GM12874 (cell line): ENCODE measurements around the gene ZFYVE16.

Experiments used
- TF ChIP-seq, protein P1 (sequence below): IDR thresholded peaks from 2 replicates; pipeline ENCODE4 v1.5.1; 2011; ENCODE audit warnings: low read depth, mild to moderate bottlenecking, control low read depth, low read length, moderate library complexity; ENCODE audit not compliant: insufficient read depth

ZFYVE16 gene

GRCh38 chr5:80374188-80374587 is 33.7 kb upstream of the ZFYVE16 start:
- TF ChIP-seq, protein P1, sequence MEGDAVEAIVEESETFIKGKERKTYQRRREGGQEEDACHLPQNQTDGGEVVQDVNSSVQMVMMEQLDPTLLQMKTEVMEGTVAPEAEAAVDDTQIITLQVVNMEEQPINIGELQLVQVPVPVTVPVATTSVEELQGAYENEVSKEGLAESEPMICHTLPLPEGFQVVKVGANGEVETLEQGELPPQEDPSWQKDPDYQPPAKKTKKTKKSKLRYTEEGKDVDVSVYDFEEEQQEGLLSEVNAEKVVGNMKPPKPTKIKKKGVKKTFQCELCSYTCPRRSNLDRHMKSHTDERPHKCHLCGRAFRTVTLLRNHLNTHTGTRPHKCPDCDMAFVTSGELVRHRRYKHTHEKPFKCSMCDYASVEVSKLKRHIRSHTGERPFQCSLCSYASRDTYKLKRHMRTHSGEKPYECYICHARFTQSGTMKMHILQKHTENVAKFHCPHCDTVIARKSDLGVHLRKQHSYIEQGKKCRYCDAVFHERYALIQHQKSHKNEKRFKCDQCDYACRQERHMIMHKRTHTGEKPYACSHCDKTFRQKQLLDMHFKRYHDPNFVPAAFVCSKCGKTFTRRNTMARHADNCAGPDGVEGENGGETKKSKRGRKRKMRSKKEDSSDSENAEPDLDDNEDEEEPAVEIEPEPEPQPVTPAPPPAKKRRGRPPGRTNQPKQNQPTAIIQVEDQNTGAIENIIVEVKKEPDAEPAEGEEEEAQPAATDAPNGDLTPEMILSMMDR: no peak

DNA sequence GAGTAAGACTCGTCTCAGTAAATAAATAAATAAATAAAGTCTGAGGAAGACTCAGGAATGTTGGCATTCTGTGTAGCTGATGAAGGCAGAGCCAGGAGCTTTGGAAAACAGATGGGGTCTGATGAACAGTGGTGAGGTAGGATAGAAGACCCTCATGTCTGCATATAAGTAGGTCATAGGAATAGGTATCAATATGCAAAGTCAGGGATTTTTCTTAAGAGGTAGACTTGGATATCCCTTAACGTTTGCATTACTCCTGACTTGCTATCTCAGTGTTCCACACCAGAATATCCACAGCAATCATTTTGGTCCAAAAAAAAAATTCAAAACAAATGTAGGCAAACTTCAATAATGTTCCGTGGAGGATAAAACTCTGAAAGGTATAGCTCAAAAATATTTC is 31.3 kb upstream of the ZFYVE16 start:
- TF ChIP-seq, protein P1: no peak

GRCh38 chr5:80382488-80382887 is 25.4 kb upstream of the ZFYVE16 start:
- TF ChIP-seq, protein P1: no peak

GRCh38 chr5:80387063-80387768 is 20.6 kb upstream of the ZFYVE16 start:
- TF ChIP-seq, protein P1: no peak

DNA sequence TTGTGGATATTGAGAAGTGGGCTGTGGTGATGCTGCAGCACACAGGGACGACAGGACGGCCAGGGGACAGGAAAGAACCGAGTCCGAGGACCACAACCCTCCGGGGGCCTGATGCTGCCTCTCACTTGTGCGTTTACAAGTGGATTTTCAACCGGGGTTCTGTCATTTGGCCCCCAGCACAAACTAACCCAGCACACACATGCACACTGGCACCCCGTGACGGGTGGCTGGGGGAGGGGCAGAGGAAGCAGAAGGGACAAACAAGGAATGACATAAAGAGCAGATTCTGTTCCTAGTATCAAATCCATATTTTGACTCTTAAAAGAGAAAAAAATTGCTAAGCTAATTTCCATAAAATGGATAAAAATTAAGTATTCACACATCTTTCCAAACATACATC is 18.3 kb upstream of the ZFYVE16 start:
- TF ChIP-seq, protein P1: no peak

DNA sequence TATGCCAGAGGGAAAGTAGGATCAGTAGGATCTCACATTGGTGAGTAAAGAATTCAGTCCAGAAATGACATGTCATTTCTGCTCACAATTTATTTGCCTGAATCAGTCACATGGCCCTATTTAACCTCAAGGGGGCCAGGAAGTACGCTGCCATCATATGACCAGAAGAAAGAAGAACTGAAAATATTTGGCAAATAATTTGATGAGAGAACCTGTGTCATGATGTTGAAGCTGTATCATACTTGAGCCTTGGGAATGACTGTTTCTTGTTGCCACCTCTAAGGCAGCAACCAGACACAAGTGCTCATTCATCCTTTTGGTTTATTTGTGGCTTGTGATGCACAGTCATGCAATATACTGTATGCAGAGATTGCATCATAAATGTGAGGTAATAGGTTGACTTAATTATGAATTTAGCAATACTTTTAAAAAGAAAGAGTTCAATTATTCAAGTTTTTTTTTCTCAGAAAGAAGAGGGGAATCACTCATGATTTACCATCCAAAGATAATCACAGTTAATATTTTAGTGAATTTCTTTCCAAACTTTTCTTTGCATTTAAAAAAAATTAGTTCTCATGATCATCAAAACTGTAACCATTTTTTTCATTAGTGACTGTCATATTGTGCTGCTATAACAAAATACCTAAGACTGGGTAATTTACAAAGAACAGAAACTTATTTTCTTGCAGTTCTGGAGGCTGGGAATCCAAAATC is 8.2 kb upstream of the ZFYVE16 start:
- TF ChIP-seq, protein P1: no peak

DNA sequence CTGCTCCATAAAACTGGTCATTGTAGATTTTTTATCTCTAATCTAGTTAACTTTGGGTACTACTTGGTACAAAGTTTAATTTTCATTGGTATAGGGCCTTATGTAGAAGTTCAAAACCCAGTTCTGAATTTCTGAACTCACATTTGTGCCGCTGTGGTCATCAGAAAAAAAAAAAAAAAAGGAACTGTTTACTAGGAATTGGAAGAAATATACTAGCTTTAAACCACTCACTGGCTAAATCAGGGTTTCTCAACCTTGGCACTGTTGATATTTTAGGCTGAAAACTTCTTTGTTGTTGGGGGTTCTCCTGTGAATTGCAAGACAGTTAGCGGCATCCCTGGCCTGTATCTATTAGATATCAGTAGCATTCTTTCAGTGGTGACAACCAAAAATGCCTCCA is 4.1 kb upstream of the ZFYVE16 start:
- TF ChIP-seq, protein P1: no peak
